ENCODE results near the gene LONP2.
"Not testable (repeated sequence)": the region's sequence is repeated elsewhere in the genome, so short reads cannot be mapped to it uniquely, and the experiment has no call there.

The LONP2 gene

GRCh38 chr16:48236286-48236685 is 7.8 kb upstream of the LONP2 start:
- DNase-seq (ENCODE audit: low spot score), result no peak

- DNase-seq (ENCODE audit: low spot score), result not testable (repeated sequence)
Measured at GRCh38 chr16:48240147-48240546, 4.0 kb upstream of the LONP2 start.

- DNase-seq (ENCODE audit: low spot score), result no peak
Measured at GRCh38 chr16:48244863-48245195, 729 bp downstream of the LONP2 start.

DNA sequence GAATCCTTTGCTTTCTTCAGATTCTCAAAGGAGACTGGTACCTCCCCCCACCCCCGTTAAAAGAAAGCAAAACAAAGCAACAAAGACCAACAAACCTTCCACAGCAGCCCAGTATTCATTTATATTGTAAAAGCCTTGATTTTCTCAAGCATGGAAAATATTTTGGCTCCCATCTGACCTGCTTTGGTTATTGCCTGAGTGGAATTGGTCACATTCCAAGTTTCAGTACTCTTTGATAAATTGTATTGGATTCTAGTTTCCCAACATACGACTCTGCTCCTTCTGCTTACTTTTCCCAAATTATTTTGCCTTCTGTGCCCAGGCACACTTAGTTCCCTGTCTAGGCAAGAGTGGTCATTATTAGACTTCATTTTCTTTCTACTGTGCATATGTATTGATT is 2.0 kb downstream of the LONP2 start:
- peak; percentile 22 for DNase-seq (ENCODE audit: low spot score)

DNA sequence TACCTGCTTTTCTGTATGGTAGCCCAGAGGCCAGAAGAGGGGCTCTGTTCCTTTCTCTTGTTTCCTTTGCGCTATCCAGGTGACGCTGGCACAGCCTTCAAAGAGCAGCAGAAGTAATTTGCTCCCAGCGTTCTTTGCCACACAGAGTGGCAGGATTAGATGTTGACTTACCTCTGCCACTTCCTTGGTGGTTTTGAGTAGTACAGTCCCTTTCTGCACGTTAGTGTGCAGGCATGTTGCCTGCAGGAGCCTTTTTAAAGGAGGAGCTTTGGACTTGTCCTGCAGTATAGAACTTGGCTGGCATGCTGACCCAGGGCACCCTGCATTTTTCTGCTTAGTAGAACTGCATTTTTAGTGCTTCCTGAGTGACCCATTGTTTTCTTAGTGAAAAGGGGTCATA is 3.2 kb downstream of the LONP2 start, which contains the start of gene ABCC11:
Gene ABCC11, minus strand, starts transcription at position 229 of the 400 bp plus-strand sequence. CDS start 15,618 bp downstream, outside the sequence.
- no peak for DNase-seq (ENCODE audit: low spot score)

DNA sequence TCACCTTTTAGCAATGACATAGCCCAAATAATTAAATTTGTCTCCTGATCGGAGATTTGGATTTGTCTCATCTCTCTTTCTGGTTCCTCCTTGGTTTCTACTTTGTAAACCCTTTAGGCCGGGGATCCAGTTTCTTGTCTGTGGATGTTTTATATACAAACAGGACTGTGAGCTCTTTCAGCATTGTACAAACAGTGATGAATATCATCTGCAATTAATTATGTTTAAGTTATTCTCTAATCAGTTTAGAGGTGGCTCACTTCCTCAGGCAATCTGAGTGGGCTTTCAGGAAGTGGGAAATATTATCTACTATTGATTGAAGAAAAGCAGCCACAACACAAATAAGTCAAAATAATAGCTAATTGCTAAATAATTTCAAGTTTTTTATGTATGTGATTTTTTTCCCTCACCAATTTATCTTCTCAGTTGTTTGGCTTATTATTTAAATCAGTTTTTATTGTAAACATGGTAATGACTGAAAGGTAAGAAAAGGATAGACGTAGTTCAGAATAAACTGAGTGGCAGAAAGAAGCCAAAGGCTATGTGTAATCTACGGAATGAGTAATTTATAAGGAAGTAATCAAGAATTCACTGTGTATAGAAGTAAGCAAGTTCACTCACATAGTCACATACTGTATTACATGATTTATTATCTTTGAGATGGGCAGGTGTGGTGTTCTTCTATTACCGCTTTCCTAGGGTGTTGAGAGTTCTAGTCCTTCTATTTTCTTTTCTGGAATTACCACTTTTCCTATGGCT is 6.6 kb downstream of the LONP2 start:
- DNase-seq (ENCODE audit: low spot score), result no peak

- DNase-seq (ENCODE audit: low spot score), result no peak
Measured at GRCh38 chr16:48252013-48252412, 7.9 kb downstream of the LONP2 start.

DNA sequence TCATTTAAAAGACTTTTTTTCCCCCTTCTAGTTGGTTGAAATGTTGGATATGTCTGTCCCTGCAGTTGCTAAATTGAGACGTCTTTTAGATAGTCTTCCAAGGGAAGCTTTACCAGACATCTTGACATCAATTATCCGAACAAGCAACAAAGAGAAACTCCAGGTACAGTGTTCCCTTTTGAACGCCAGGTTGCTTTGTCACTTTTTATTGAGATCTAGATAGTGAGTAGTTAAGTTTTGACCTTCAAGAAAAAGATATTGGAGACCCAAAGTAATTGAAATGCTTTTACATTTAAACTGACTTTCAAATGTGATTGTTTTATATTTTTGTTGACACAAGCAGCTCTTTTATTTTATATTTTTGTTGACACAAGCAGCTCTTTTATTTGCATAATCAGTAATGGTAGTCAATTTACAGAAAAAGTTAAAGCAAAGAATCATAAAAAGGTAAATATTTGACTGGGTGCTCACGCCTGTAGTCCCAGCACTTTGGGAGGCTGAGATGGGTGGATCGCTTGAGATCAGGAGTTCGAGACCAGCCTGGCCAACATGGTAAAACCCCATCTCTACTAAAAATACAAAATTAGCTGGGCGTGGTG is 12.6 kb downstream of the LONP2 start:
- DNase-seq (ENCODE audit: low spot score), result no peak

- no peak for DNase-seq (ENCODE audit: low spot score)
Measured at GRCh38 chr16:48261569-48261968, 17.5 kb downstream of the LONP2 start.

DNA sequence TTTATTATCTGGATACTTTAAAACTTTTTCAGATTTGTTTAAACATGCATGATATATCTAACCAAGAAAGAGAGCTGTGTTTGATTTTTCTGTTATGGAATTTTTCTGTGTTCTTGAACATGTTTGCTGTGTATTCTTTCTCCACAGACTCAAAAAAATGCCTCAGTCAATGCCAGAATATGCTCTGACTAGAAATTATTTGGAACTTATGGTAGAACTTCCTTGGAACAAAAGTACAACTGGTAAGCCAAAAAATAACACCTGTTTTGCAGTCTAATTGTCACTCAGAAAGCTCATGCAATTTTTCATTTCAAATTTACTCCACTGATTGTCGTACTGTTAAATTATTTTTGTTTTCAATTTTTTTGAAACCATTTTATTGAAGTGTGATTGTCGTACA is 18.5 kb downstream of the LONP2 start:
- DNase-seq (ENCODE audit: low spot score), result no peak

DNA sequence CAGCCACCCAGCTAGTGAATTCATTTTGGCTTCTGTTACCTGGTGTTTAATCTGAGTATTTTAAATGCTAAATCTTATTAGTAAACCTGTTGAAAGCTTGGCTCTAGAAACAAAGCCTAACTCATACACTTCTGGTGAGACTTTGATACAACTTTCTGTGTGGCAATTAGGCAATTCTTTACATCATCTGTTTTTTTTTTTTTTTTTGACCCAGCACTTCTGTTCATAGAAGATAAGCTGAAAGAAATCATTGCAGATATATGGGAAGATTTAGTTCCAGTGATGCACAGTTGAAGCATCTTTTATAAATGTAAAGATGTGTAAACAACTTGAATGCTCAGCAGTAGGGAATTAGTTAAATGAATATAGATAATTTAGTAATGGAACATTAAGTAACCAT is 24.9 kb downstream of the LONP2 start:
- DNase-seq (ENCODE audit: low spot score), result no peak

DNA sequence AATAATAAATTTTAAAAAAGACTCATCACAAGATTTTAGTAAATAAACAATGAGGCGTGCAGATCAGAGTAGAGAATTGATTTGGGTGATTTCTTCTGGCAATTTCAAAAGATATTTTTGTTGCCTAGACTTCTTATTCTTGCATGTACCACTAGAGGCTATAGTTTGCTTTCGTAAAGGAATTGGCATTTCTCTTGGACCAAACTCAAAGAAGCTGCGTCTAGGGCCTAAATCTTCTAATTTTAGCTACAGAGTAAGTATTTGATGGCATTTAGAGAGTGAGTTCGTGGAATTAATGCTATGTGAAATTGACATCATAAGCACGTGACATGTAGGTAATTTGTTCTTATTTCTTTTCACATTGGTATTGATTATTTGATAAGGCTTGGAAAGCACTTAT is 27.6 kb downstream of the LONP2 start:
- no peak for DNase-seq (ENCODE audit: low spot score)

DNA sequence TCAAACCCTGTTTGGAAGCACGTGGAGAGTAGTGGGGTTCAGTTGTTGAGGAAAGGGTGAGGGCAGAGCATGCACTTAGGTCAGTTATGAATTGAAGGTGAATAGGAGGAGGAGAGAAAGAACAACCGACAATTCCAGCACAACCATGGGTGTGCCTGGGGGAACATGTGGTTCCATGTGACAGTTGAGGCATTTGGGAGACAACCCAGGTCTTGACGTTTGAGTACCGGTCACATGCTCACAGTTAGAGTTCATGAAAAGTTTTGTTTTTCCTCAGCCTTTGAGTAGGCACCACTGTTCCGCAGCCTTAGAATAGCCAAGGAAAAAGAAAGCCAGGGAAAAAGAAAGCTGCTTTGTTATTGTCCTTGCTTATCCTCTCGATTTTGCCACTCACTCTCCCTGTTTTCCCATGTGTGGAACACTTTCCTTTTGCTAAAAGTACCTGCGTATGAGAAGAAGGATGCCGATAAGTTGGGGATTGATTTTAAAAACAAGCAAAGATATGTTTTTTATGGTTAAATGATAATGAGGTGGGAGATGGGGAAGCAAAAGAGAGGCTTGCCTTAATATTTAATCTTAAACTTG is 28.8 kb downstream of the LONP2 start:
- DNase-seq (ENCODE audit: low spot score), result no peak

GRCh38 chr16:48274476-48274875 is 30.4 kb downstream of the LONP2 start:
- no peak for DNase-seq (ENCODE audit: low spot score)

- DNase-seq (ENCODE audit: low spot score), result no peak
Measured at GRCh38 chr16:48276102-48276501, 32.0 kb downstream of the LONP2 start.

GRCh38 chr16:48277158-48277557 is 33.1 kb downstream of the LONP2 start:
- no peak for DNase-seq (ENCODE audit: low spot score)

- no peak for DNase-seq (ENCODE audit: low spot score)
Measured at GRCh38 chr16:48279199-48279598, 35.1 kb downstream of the LONP2 start.

DNA sequence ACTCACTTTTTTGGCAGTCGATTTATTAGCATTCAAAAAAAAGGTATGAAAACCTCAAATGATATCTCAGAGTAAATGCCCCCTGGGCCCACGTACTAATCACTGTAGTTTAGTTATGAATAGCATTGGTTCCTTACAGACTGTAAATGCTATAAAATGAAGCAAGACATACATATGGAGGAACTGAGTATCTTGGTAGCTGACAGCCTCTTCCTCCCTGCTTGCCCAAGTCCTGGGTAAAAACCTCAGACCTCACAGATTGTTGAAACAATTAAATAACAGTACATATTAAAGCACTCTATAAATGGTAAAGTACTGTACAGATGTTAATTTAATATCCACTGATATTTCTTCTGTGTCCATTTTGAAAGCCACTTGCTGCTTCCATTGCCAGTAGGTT is 36.4 kb downstream of the LONP2 start:
- DNase-seq (ENCODE audit: low spot score), result no peak

GRCh38 chr16:48282636-48283263 is 38.6 kb downstream of the LONP2 start:
- DNase-seq (ENCODE audit: low spot score), result no peak

GRCh38 chr16:48284772-48285409 is 40.8 kb downstream of the LONP2 start:
- DNase-seq (ENCODE audit: low spot score), result no peak

DNA sequence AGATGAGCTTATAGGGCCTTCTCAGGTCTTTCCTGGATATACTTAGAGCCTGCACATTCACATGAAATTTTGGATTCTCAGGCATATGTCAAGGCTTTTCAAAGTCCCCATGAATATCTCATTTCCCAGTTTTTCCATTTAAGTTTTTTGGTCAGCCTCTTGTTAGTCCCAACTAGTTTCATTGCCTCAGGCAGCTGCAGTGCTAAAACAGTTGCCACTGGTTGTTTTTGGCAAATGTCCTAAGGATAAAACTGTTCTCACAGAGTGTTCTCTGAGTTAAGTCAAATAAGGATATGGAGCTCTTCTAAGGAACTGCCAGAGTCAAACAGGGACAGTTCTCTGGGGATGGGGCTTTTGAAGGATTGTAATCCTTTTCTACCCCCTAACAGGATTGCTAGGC is 43.1 kb downstream of the LONP2 start:
- DNase-seq (ENCODE audit: low spot score), result no peak

DNA sequence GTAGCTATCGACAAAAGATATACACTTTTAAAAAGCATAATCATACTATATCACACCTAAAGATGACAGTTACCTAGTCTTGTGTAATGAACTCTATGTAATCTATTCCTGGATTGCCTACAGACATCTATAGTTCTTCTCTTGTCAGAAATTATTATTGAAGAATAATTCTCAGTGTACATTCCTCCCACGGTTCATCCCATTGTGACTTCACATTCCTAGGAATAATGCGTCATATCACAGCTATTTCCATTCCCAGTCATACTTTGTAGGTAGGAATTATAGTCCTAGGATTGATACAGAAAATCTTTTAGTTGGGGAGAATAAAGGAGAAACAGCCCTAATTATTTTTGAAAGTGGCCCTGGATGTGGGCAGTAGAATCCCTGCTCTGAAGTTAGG is 47.2 kb downstream of the LONP2 start:
- no peak for DNase-seq (ENCODE audit: low spot score)

- DNase-seq (ENCODE audit: low spot score), result no peak
Measured at GRCh38 chr16:48291754-48292153, 47.7 kb downstream of the LONP2 start.
